ENCODE results near the gene AGAP1.

The AGAP1 gene

GRCh38 chr2:235710933-235711332 is 217.1 kb downstream of the AGAP1 start:
- DNase-seq (ENCODE audit: low read depth), result no peak

GRCh38 chr2:235711527-235711926 is 217.7 kb downstream of the AGAP1 start:
- no peak for DNase-seq (ENCODE audit: low read depth)

GRCh38 chr2:235712176-235712575 is 218.3 kb downstream of the AGAP1 start:
- DNase-seq (ENCODE audit: low read depth), result no peak

- DNase-seq (ENCODE audit: low read depth), result no peak
Measured at GRCh38 chr2:235713189-235713588, 219.3 kb downstream of the AGAP1 start.

- no peak for DNase-seq (ENCODE audit: low read depth)
Measured at GRCh38 chr2:235715601-235716000, 221.8 kb downstream of the AGAP1 start.

GRCh38 chr2:235716875-235717496 is 223.1 kb downstream of the AGAP1 start:
- no peak for DNase-seq (ENCODE audit: low read depth)

- DNase-seq (ENCODE audit: low read depth), result no peak
Measured at GRCh38 chr2:235719146-235719942, 225.5 kb downstream of the AGAP1 start.

GRCh38 chr2:235721625-235722024 is 227.8 kb downstream of the AGAP1 start:
- DNase-seq (ENCODE audit: low read depth), result no peak

GRCh38 chr2:235722869-235723268 is 229.0 kb downstream of the AGAP1 start:
- DNase-seq (ENCODE audit: low read depth), result no peak

GRCh38 chr2:235723371-235723770 is 229.5 kb downstream of the AGAP1 start:
- DNase-seq (ENCODE audit: low read depth), result no peak

- no peak for DNase-seq (ENCODE audit: low read depth)
Measured at GRCh38 chr2:235723811-235724465, 230.1 kb downstream of the AGAP1 start.

GRCh38 chr2:235725016-235725489 is 231.2 kb downstream of the AGAP1 start:
- no peak for DNase-seq (ENCODE audit: low read depth)

- DNase-seq (ENCODE audit: low read depth), result no peak
Measured at GRCh38 chr2:235725841-235726240, 232.0 kb downstream of the AGAP1 start.

GRCh38 chr2:235726554-235726953 is 232.7 kb downstream of the AGAP1 start:
- no peak for DNase-seq (ENCODE audit: low read depth)

- DNase-seq (ENCODE audit: low read depth), result no peak
Measured at GRCh38 chr2:235727174-235727573, 233.3 kb downstream of the AGAP1 start.

GRCh38 chr2:235727891-235728799 is 234.3 kb downstream of the AGAP1 start:
- DNase-seq (ENCODE audit: low read depth), result no peak

GRCh38 chr2:235728800-235729556 is 235.1 kb downstream of the AGAP1 start:
- DNase-seq (ENCODE audit: low read depth), result no peak

- no peak for DNase-seq (ENCODE audit: low read depth)
Measured at GRCh38 chr2:235729557-235729947, 235.7 kb downstream of the AGAP1 start.

- no peak for DNase-seq (ENCODE audit: low read depth)
Measured at GRCh38 chr2:235730115-235730514, 236.3 kb downstream of the AGAP1 start.

- DNase-seq (ENCODE audit: low read depth), result no peak
Measured at GRCh38 chr2:235733761-235734160, 239.9 kb downstream of the AGAP1 start.

GRCh38 chr2:235734168-235734567 is 240.3 kb downstream of the AGAP1 start:
- DNase-seq (ENCODE audit: low read depth), result no peak
